ENCODE measurements around the gene HAO1.

The HAO1 gene

GRCh38 chr20:7908905-7909304 is 31.4 kb downstream of the HAO1 start:
- H3K9me3 ChIP-seq (ENCODE audit: severe bottlenecking), result no peaks in the 10 kb centered on the region

DNA sequence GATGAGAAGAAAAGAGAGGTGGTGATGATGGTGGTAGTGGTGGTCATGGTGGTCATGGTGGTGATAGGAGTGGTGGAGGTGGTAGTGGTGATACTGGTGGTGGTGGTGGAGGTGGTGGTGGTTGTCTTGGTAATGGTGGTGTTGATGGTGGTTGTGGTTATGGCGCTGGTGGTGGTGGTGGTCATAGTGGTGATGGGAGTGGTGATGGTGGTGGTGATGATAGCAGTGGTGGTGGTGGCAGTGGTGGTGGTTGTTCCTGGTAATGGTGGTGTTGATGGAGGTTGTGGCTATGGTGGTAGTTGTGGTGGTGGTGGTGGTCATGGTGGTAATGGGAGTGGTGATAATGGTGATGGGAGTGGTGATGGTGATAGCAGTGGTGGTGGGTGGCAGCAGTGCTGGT is 36.8 kb downstream of the HAO1 start:
- H3K36me3 ChIP-seq, result no peaks in the 10 kb centered on the region

More at GRCh38 chr20:7908905-7909304, 31.4 kb downstream of the HAO1 start:
- no peak overlapping the region for H3K4me3 ChIP-seq (ENCODE audit: low read depth, low read length)
- H3K27ac ChIP-seq, result no peak overlapping the region
- no peaks in the 10 kb centered on the region for H3K36me3 ChIP-seq
- H3K27me3 ChIP-seq (ENCODE audit: insufficient read depth, low read depth, severe bottlenecking), result no peaks in the 10 kb centered on the region
- DNase-seq, result no peak
- TF ChIP-seq, protein P1, sequence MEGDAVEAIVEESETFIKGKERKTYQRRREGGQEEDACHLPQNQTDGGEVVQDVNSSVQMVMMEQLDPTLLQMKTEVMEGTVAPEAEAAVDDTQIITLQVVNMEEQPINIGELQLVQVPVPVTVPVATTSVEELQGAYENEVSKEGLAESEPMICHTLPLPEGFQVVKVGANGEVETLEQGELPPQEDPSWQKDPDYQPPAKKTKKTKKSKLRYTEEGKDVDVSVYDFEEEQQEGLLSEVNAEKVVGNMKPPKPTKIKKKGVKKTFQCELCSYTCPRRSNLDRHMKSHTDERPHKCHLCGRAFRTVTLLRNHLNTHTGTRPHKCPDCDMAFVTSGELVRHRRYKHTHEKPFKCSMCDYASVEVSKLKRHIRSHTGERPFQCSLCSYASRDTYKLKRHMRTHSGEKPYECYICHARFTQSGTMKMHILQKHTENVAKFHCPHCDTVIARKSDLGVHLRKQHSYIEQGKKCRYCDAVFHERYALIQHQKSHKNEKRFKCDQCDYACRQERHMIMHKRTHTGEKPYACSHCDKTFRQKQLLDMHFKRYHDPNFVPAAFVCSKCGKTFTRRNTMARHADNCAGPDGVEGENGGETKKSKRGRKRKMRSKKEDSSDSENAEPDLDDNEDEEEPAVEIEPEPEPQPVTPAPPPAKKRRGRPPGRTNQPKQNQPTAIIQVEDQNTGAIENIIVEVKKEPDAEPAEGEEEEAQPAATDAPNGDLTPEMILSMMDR (IDR thresholded peaks at IDR 0.05; ENCODE audit: low read depth, low read length), result no peak

DNA sequence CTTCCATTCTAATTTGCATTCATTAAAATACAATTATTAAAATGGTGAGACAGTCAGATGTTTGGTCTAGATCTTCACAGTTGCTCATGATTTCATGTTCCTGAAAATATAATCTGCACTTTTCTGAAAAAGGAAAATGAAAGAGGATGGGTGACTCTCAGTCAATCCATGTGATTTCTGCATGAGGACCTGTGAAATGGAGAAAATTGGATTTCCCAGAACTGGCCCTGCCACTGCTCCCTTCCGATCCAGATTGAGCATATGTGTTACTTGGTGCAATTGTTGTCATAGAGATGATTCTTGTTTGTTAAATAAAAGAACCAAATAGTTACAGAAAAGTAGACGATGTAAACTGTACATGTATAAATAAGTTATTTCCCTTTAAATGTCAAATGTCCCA is 37.4 kb downstream of the HAO1 start:
- H3K9me3 ChIP-seq (ENCODE audit: severe bottlenecking), result no peaks in the 10 kb centered on the region
- no peak overlapping the region for H3K4me3 ChIP-seq (ENCODE audit: low read depth, low read length)
- no peak overlapping the region for H3K27ac ChIP-seq
- H3K36me3 ChIP-seq, result no peaks in the 10 kb centered on the region
- TF ChIP-seq, protein P1 (IDR thresholded peaks at IDR 0.05; ENCODE audit: low read depth, low read length), result no peak
- DNase-seq, result no peak
- H3K27me3 ChIP-seq (ENCODE audit: insufficient read depth, low read depth, severe bottlenecking), result peaks cover 2% of the 10 kb centered on the region

More for the DNA sequence above, 36.8 kb downstream of the HAO1 start:
- TF ChIP-seq, protein P1 (IDR thresholded peaks at IDR 0.05; ENCODE audit: low read depth, low read length), result no peak
- no peak for DNase-seq
- Histone ChIP-seq H3K4me3 (ENCODE audit: low read depth, low read length) (no peak overlapping the region), H3K9me3 (ENCODE audit: severe bottlenecking) (no peaks in the 10 kb centered on the region), H3K27ac (no peak overlapping the region), H3K27me3 (ENCODE audit: insufficient read depth, low read depth, severe bottlenecking) (peaks cover 2% of the 10 kb centered on the region)

DNA sequence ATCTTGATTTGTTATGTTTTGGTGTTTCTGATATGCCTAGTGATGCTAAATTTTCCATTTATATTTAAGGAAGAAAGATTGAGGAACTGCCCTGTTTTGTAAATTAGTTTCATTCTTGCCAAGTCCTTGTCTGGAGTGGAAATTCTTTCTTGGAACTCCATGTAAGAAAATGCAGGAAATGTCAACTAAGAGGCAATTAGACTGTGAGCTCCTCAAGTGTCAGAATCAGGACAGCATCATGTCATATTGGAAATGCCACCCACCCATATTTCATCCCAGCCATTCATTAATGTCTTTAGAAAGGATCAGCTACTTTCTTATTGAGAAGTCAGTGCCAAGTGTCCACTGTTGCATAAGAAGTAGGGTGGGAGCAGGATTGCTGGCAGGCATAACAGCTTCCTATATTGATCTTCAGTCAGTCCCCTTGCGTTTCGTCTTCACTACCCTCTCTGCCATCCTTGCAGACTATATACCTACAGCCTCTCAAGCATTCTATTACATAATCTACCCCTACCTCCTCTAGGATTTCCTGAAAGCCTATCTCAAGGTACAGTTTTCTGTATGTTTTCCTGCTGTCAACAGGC is 42.4 kb downstream of the HAO1 start:
- Histone ChIP-seq H3K36me3 (no peaks in the 10 kb centered on the region), H3K27me3 (ENCODE audit: insufficient read depth, low read depth, severe bottlenecking) (peaks cover 9% of the 10 kb centered on the region)
- no peak for DNase-seq

GRCh38 chr20:7893014-7893730 is 47.1 kb downstream of the HAO1 start:
- H3K9me3 ChIP-seq (ENCODE audit: severe bottlenecking), result no peaks in the 10 kb centered on the region
- DNase-seq, result no peak
- TF ChIP-seq, protein P1 (IDR thresholded peaks at IDR 0.05; ENCODE audit: low read depth, low read length), result no peak
- no peak overlapping the region for H3K4me3 ChIP-seq (ENCODE audit: low read depth, low read length)
- no peak overlapping the region for H3K27ac ChIP-seq
- H3K27me3 ChIP-seq (ENCODE audit: insufficient read depth, low read depth, severe bottlenecking), result peaks cover 11% of the 10 kb centered on the region
- no peaks in the 10 kb centered on the region for H3K36me3 ChIP-seq

More for the DNA sequence above, 42.4 kb downstream of the HAO1 start:
- Histone ChIP-seq H3K9me3 (ENCODE audit: severe bottlenecking) (no peaks in the 10 kb centered on the region), H3K4me3 (ENCODE audit: low read depth, low read length) (no peak overlapping the region), H3K27ac (no peak overlapping the region)
- TF ChIP-seq, protein P1 (IDR thresholded peaks at IDR 0.05; ENCODE audit: low read depth, low read length), result no peak
